HUES48 (cell line): Measurements from ENCODE around the gene PREP.

Source experiments
- H3K27ac ChIP-seq: one replicate; pipeline ENCODE4 v1.7.0; 2013; ENCODE audit warnings: low read depth, low read length, inconsistent platforms
- H3K27me3 ChIP-seq: 2 replicates; pipeline ENCODE4 v1.6.1; 2013; ENCODE audit warnings: mild to moderate bottlenecking, low read length; ENCODE audit not compliant: control insufficient read depth, insufficient read depth
- H3K36me3 ChIP-seq: 2 replicates; pipeline ENCODE4 v1.6.1; 2013; ENCODE audit warnings: low read length; ENCODE audit not compliant: control insufficient read depth, insufficient read depth
- H3K4me1 ChIP-seq: 2 replicates; pipeline ENCODE4 v1.6.1; 2013; ENCODE audit warnings: mild to moderate bottlenecking, low read length; ENCODE audit not compliant: control insufficient read depth, insufficient read depth
- H3K4me3 ChIP-seq: 2 replicates; pipeline ENCODE4 v1.5.1; 2013; ENCODE audit warnings: mild to moderate bottlenecking, low read depth, low read length
- H3K9ac ChIP-seq: 2 replicates; pipeline ENCODE4 v1.6.1; 2013; ENCODE audit warnings: mild to moderate bottlenecking, low read depth, low read length, moderate library complexity
- H3K9me3 ChIP-seq: 2 replicates; pipeline ENCODE4 v1.6.1; 2013; ENCODE audit warnings: low read length; ENCODE audit not compliant: control insufficient read depth, insufficient read depth

Gene PREP

GRCh38 chr6:105372142-105372848 lies 30.6 kb downstream of the PREP start:
- Histone ChIP-seq H3K27me3 (no peaks in the 10 kb centered on the region), H3K4me1 (no peaks in the 10 kb centered on the region), H3K9me3 (no peaks in the 10 kb centered on the region), H3K9ac (no peak overlapping the region), H3K27ac (no peak overlapping the region), H3K4me3 (no peak overlapping the region), H3K36me3 (peaks cover 61% of the 10 kb centered on the region)

GRCh38 chr6:105370351-105370750 lies 32.5 kb downstream of the PREP start:
- H3K4me1 ChIP-seq = no peaks in the 10 kb centered on the region
- H3K9me3 ChIP-seq = no peaks in the 10 kb centered on the region
- no peaks in the 10 kb centered on the region for H3K27me3 ChIP-seq
- peaks cover 63% of the 10 kb centered on the region for H3K36me3 ChIP-seq
- no peak overlapping the region for H3K27ac ChIP-seq
- no peak overlapping the region for H3K9ac ChIP-seq
- H3K4me3 ChIP-seq = no peak overlapping the region

GRCh38 chr6:105369145-105369544 lies 33.7 kb downstream of the PREP start:
- H3K36me3 ChIP-seq = peaks cover 58% of the 10 kb centered on the region
- no peaks in the 10 kb centered on the region for H3K9me3 ChIP-seq
- H3K27me3 ChIP-seq = no peaks in the 10 kb centered on the region
- no peak overlapping the region for H3K4me3 ChIP-seq
- no peak overlapping the region for H3K9ac ChIP-seq
- no peaks in the 10 kb centered on the region for H3K4me1 ChIP-seq
- H3K27ac ChIP-seq = no peak overlapping the region

GRCh38 chr6:105364243-105364642 lies 38.6 kb downstream of the PREP start:
- Histone ChIP-seq H3K4me3 (no peak overlapping the region), H3K27me3 (no peaks in the 10 kb centered on the region), H3K36me3 (peaks cover 65% of the 10 kb centered on the region)

GRCh38 chr6:105363100-105363754 lies 39.7 kb downstream of the PREP start:
- Histone ChIP-seq H3K4me3 (no peak overlapping the region), H3K4me1 (no peaks in the 10 kb centered on the region), H3K27me3 (no peaks in the 10 kb centered on the region), H3K27ac (no peak overlapping the region), H3K36me3 (peaks cover 61% of the 10 kb centered on the region), H3K9ac (no peak overlapping the region), H3K9me3 (no peaks in the 10 kb centered on the region)

More at GRCh38 chr6:105364243-105364642, 38.6 kb downstream of the PREP start:
- H3K9ac ChIP-seq = no peak overlapping the region
- no peaks in the 10 kb centered on the region for H3K9me3 ChIP-seq
- no peaks in the 10 kb centered on the region for H3K4me1 ChIP-seq
- no peak overlapping the region for H3K27ac ChIP-seq

GRCh38 chr6:105359419-105360370 lies 43.2 kb downstream of the PREP start:
- no peak overlapping the region for H3K9ac ChIP-seq
- H3K27me3 ChIP-seq = no peaks in the 10 kb centered on the region
- no peak overlapping the region for H3K4me3 ChIP-seq
- H3K27ac ChIP-seq = no peak overlapping the region
- no peaks in the 10 kb centered on the region for H3K4me1 ChIP-seq
- no peaks in the 10 kb centered on the region for H3K9me3 ChIP-seq
- peaks cover 46% of the 10 kb centered on the region for H3K36me3 ChIP-seq

GRCh38 chr6:105357165-105357564 lies 45.7 kb downstream of the PREP start:
- no peaks in the 10 kb centered on the region for H3K27me3 ChIP-seq
- H3K4me3 ChIP-seq = no peak overlapping the region
- peaks cover 42% of the 10 kb centered on the region for H3K36me3 ChIP-seq
- no peaks in the 10 kb centered on the region for H3K4me1 ChIP-seq
- H3K9ac ChIP-seq = no peak overlapping the region
- no peaks in the 10 kb centered on the region for H3K9me3 ChIP-seq
- no peak overlapping the region for H3K27ac ChIP-seq

- H3K4me3 ChIP-seq = no peak overlapping the region
- H3K36me3 ChIP-seq = peaks cover 41% of the 10 kb centered on the region
- H3K9ac ChIP-seq = no peak overlapping the region
- no peaks in the 10 kb centered on the region for H3K27me3 ChIP-seq
- no peak overlapping the region for H3K27ac ChIP-seq
- no peaks in the 10 kb centered on the region for H3K4me1 ChIP-seq
- H3K9me3 ChIP-seq = no peaks in the 10 kb centered on the region
Measured at GRCh38 chr6:105352037-105352617, 50.8 kb downstream of the PREP start.

GRCh38 chr6:105348897-105349296 lies 54.0 kb downstream of the PREP start:
- H3K36me3 ChIP-seq = peaks cover 46% of the 10 kb centered on the region
- H3K27me3 ChIP-seq = no peaks in the 10 kb centered on the region
- no peak overlapping the region for H3K27ac ChIP-seq
- H3K4me3 ChIP-seq = no peak overlapping the region
- no peaks in the 10 kb centered on the region for H3K4me1 ChIP-seq
- H3K9ac ChIP-seq = no peak overlapping the region
- H3K9me3 ChIP-seq = no peaks in the 10 kb centered on the region

GRCh38 chr6:105346052-105346451 lies 56.8 kb downstream of the PREP start:
- Histone ChIP-seq H3K36me3 (peaks cover 28% of the 10 kb centered on the region), H3K27me3 (no peaks in the 10 kb centered on the region), H3K4me1 (no peaks in the 10 kb centered on the region), H3K9me3 (no peaks in the 10 kb centered on the region), H3K9ac (no peak overlapping the region), H3K4me3 (no peak overlapping the region), H3K27ac (no peak overlapping the region)
